Limb (tissue), 2 donors: ENCODE data around the gene RBBP4.
A peak's percentile ranks its signal among the peaks of the same experiment; 100 is the strongest.
"Not testable (repeated sequence)": the region's sequence is repeated elsewhere in the genome, so short reads cannot be mapped to it uniquely, and the experiment has no call there.

Experiments used
- DNase-seq, 2 donors: peaks; one replicate each; pipeline ENCODE4 v3.0.0-alpha.2; 2016; ENCODE audit errors: extremely low spot score in 2 of 2

RBBP4 gene

DNA sequence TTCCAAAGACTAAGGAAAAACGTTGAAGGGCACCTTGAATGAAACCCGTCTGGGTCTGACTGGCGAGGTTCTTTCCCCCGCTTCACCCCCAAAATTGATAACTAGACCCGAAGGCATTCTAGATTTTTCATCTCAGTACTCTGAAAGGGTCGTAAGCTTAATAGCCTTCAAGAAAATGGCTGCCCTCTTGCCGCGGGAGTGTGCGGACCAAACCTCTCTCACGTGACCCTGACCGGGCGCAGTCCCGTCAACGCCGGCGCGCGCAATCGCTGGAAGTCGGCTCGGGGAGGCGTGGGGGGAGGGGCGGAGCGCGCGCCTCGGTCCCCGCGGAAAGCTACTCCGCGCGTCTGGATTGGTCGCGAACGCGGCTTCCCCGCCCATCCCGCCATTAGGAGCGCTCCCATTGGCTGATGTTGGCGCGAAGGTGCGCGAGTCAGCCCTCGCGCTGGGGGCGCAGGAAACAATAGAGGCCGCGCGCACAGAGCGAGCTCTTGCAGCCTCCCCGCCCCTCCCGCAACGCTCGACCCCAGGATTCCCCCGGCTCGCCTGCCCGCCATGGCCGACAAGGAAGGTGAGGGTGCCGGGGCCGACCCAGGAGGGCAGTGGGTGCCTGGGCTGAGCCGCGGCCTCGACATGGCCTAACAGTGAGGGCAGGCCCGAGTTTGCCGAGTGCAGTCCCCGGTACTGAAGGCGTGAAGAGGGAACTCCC is at the start of gene RBBP4:
TSS of gene RBBP4 (plus strand) at position 457 of the 709 bp plus-strand sequence. CDS start at position 556, 99 bp downstream.
- DNase-seq: peak; percentile 97 to 100

- DNase-seq: no peak
Measured at GRCh38 chr1:32605711-32606424, 45.1 kb upstream of the RBBP4 start.

GRCh38 chr1:32606565-32607371 is 44.2 kb upstream of the RBBP4 start:
- no peak for DNase-seq

- no peak for DNase-seq
Measured at GRCh38 chr1:32609180-32609579, 41.8 kb upstream of the RBBP4 start.

GRCh38 chr1:32611859-32612188 is 39.2 kb upstream of the RBBP4 start:
- DNase-seq: no peak

GRCh38 chr1:32612189-32612881 is 38.7 kb upstream of the RBBP4 start:
- peak; percentile 4 to 71 for DNase-seq

GRCh38 chr1:32613472-32613871 is 37.5 kb upstream of the RBBP4 start:
- no peak for DNase-seq

DNA sequence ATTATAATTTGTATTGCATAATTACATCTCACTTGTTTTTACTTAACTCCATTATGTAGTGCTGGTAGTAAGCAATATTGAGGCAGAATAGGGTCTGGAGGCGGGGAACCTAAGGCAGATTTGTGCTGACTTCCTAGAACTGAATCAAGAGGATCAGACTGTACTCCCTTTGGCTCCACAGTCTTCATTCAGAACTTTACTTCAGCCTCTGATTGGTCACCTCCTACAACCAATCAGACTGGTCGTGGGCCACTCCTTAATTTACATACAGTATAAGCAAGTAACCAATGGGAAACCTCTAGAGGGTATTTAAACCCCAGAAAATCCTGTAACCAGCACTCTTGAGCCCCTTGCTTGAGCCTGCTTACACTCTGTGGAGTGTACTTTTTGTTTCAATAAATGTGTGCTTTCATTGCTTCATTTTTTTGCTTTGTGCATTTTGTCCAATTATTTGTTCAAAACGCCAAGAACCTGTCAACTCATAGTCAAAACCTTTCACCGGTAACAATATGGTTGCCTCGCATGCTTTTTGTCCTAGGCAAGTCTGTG is 32.3 kb upstream of the RBBP4 start:
- DNase-seq: no peak

DNA sequence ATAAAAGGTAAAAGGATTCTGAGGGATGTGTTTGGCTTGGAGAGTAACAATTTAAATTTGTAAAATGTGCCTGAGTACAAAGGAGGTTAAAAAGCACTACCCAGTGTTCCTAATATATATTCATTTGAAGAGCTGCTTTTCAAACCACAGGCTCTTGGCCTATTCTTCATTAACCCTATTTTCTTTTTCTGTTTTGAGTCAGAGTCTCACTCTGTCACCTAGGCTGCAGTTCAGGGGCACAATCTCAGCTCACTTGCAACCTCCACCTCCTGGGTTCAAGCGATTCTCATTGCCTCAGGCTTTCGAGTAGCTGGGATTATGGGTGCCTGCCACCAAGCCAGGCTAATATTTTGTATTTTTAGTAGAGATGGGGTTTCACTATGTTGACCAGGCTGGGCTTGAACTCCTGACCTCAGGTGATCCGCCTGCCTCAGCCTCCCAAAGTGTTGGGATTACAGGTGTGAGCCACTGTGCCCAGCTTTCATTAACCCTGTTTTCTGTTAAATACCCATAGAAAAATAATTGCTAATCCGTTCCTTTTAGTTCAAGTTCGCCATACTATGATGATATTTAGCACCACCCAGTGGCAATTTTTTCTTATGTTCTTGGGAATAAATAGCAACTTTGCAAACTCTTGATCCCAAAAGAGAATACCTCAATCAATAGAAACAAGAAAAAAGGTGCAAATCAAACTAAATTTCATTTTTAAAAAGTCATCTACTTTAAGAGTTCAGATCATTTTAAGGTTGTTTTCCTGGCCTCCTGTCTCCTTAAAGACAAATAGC is 31.1 kb upstream of the RBBP4 start:
- peak in 1 of 2 donors; percentile 8 for DNase-seq

DNA sequence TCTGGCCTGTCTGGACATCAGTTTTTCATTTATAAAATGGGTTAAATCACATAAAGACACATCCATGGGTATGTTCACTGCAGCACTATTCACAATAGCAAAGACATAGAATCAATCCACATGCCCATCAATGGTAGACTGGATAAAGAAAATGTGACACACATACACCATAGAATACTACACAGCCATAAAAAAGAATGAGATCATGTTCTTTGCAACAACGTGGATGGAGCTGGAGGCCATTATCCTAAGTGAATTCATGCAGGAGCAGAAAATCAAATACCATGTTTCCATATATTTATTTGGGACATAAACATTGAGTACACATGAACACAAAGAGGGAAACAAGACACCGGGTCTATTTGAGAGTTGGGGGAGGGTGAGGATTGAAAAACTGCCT is 28.8 kb upstream of the RBBP4 start:
- DNase-seq: no peak

GRCh38 chr1:32622806-32623681 is 28.0 kb upstream of the RBBP4 start:
- no peak for DNase-seq

DNA sequence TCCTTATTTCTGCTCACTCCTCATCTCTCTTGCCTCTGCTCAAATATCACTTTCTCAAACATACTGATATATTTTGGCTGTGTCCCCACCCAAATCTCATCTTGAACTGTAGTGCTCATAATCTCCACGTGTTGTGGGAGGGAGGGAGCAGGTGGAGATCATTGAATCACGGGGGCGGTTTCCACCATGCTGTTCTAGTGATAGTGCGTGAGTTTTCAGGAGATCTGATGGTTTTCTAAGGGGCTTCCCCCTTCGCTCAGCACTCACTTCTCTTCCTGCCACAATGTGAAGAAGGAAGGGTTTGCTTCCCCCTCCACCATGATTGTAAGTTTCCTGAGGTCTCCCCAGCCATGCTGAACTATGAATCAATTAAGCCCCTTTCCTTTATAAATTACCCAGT is 27.2 kb upstream of the RBBP4 start:
- no peak for DNase-seq

DNA sequence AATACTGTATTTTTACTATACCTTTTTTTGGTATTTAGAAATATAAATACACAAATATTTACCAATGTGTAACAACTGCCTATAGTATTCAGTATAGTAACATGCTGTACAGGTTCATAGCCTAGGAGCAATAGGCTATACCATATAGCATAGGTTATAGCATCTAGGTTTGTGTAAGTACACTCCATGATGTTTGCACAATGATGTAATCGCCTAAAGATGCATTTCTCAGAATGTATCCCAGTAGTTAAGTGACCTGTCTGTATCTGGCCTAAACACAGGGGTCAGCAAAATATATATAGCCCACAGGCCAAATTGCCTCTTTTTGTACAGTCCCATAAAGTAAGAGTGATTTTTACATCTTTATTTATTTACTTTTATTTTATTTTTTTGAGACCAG is 24.8 kb upstream of the RBBP4 start:
- no peak for DNase-seq

DNA sequence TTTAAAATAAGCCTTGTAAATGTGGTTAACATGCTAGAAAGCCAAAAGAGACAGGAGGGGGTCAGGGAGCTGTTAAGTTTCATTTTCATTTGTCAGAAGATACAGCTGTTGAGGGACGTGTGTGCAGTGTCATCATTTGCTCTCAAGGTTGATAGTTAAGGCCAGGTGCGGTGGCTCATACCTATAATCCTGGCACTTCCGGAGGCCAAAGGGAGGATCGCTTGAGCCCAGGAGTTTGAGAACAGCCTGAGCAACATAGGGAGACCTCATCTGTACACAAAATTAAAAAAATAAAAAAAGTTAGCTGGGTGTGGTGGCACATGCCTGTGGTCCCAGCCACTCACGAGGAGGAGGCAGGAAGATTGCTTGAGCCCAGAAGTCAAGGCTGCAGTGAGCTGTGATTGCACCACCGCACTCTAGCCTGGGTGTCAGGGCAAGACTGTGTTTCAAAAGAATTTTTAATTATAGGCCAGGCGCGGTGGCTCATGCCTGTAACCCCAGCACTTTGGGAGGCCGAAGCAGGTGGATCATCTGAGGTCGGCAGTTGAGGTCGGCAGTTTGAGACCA is 23.3 kb upstream of the RBBP4 start:
- no peak for DNase-seq

DNA sequence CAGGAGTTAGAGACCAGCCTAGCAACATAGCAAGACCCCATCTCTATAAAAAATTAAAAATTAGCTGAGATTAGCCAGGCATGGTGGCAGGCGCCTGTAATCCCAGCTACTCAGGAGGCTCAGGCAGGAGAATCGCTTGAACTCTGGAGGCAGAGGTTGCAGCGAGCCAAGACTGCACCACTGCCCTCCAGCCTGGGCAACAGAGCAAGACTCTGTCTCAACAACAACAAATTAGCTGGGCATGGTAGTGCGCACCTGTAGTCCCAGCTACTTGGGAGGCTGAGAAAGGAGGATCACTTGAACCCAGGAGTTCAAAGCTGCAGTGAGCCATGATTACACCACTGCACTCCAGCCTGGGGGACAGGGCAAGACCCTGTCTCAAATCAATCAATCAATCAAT is 20.8 kb upstream of the RBBP4 start:
- not testable (repeated sequence) for DNase-seq

- no peak for DNase-seq
Measured at GRCh38 chr1:32632829-32633228, 18.2 kb upstream of the RBBP4 start.

GRCh38 chr1:32635508-32636277 is 15.3 kb upstream of the RBBP4 start:
- DNase-seq: no peak

DNA sequence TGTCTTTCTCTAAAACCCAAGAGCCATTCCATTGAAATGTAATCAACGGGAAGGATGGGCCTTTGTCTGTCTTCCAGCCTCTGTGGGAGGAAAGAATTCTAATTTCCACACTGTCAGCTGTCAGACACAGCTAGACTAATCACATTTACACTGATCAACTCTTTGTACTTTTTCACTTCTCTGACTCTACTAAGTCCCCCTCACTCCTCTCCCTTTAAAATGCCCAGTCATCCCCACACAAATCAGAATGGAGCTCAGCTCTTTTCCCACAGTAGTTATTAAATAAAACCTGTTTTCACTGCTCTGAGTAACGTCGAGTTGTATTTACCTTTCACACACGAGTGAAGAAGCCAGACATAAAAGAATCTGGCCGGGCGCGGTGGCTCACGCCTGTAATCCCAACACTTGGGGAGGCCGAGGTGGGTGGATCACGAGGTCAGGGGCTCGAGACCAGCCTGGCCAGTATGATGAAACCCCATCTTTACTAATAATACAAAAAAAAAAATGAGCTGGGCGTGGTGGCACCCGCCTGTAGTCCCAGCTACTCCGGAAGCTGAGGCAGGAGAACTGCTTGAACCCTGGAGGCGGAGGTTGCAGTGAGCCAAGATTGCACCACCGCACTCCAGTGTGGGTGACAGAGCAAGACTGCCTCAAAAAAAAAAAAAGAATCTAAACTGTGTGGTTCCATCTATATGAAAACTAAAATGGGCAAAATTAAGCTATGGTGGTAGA is 13.9 kb upstream of the RBBP4 start:
- no peak for DNase-seq
